Left cardiac atrium (tissue), 4 donors: ENCODE measurements around the gene STK40. TPM values are rescaled to one million over a fixed set of nuclear protein-coding genes. Genes with fewer than 3 reads are reported as not detected.

Experiments
- ATAC-seq, 2 donors: fragments of 200-7000 bp; cut with Tn5 transposase; one replicate each; pipeline ENCODE4 v1.9.1; 2020; ENCODE audit warnings: mild to moderate bottlenecking in 2 of 2, moderate library complexity in 2 of 2
- DNase-seq: peaks from one replicate; pipeline ENCODE4 v3.0.0-alpha.2; 2020
- intact Hi-C, 2 donors: fragments of 100-400 bp; cut with DNase I; formaldehyde crosslinking; loops; one replicate each; pipeline versions ENCODE4 v1.14.1 to v1.15.1; 2022 to 2023
- total RNA-seq, 2 donors: library from RNA; stranded (reverse); fragmentation: NEBNext Ultra II Directional; extraction: Animal tissue kit (Norgen Biotek cat#: 25700); gene quantifications; one replicate each; pipeline ENCODE4 v1.2.1, GENCODE V29; 2021
- donor health status: DM: no; HTN: yes; CAD: no.
- donor health status: DM: no; HTN: yes; CAD: no; lungs with severe emphysema.
- donor health status: DM: yes; HTN: yes; CAD: no.
- donor health status: Dilated cardiomyopathy.

Gene STK40
- total RNA-seq, 2 donors from 2014 or later = 69.2 to 77.8 TPM

GRCh38 chr1:36401602-36402503, 16.1 kb upstream of the STK40 start:
- DNase-seq (no peak), ATAC-seq (no peak)
- intact Hi-C loops = no loop called here

- intact Hi-C loops = no loop called here
- DNase-seq (peak; percentile 82), ATAC-seq (peak; percentile 51 to 64)
Measured at GRCh38 chr1:36400825-36401601, 15.3 kb upstream of the STK40 start.

GRCh38 chr1:36400514-36400824, 14.7 kb upstream of the STK40 start:
- no peak for DNase-seq
- ATAC-seq = no peak
- intact Hi-C loops = no loop called here

GRCh38 chr1:36398370-36398977, 12.8 kb upstream of the STK40 start:
- intact Hi-C loops = no loop called here
- DNase-seq = no peak

GRCh38 chr1:36397378-36398230, 11.9 kb upstream of the STK40 start, which contains the start of gene LSM10:
Gene LSM10 (minus strand): TSS chr1:36397908. CDS start chr1:36394129, 3,779 bp downstream.
- intact Hi-C loops = no loop called here
- peak; percentile 96 to 97 for ATAC-seq

More at GRCh38 chr1:36398370-36398977, 12.8 kb upstream of the STK40 start:
- ATAC-seq = no peak

GRCh38 chr1:36397083-36397377, 11.3 kb upstream of the STK40 start:
- DNase-seq (no peak), ATAC-seq (peak; percentile 53 to 70)
- intact Hi-C loops = no loop called here

More at GRCh38 chr1:36397378-36398230, 11.9 kb upstream of the STK40 start, which contains the start of gene LSM10:
- DNase-seq = peak; percentile 96

GRCh38 chr1:36396359-36396758, 10.6 kb upstream of the STK40 start:
- intact Hi-C loops = no loop called here
- ATAC-seq (no peak), DNase-seq (no peak)

- intact Hi-C loops = no loop called here
- DNase-seq (no peak), ATAC-seq (no peak)
Measured at GRCh38 chr1:36393686-36394085, 8.0 kb upstream of the STK40 start.

- intact Hi-C loops = no loop called here
- ATAC-seq = no peak
- no peak for DNase-seq
Measured at GRCh38 chr1:36392836-36393235, 7.1 kb upstream of the STK40 start.

GRCh38 chr1:36391271-36391670, 5.5 kb upstream of the STK40 start:
- ATAC-seq = no peak
- DNase-seq = no peak
- intact Hi-C loops = no loop called here

- no peak for ATAC-seq
- intact Hi-C loops = no loop called here
Measured at GRCh38 chr1:36390411-36390810, 4.7 kb upstream of the STK40 start.

GRCh38 chr1:36389999-36390398, 4.3 kb upstream of the STK40 start:
- no peak for DNase-seq
- ATAC-seq = no peak
- intact Hi-C loops = no loop called here

More at GRCh38 chr1:36390411-36390810, 4.7 kb upstream of the STK40 start:
- no peak for DNase-seq

GRCh38 chr1:36389261-36389660, 3.5 kb upstream of the STK40 start:
- intact Hi-C loops = no loop called here
- ATAC-seq (no peak), DNase-seq (no peak)

GRCh38 chr1:36387141-36387949, 1.6 kb upstream of the STK40 start:
- intact Hi-C loops = no loop called here
- ATAC-seq (peak in 1 of 2 donors; percentile 0), DNase-seq (peak; percentile 53)

GRCh38 chr1:36386265-36387140, 779 bp upstream of the STK40 start:
- peak; percentile 95 for DNase-seq
- peak; percentile 76 to 89 for ATAC-seq
- intact Hi-C loops = no loop called here

- DNase-seq = peak; percentile 56
- intact Hi-C loops = no loop called here
- no peak for ATAC-seq
Measured at GRCh38 chr1:36384542-36385409, 948 bp downstream of the STK40 start.
